Peyer's patch (tissue), 4 donors: Measurements from ENCODE around the gene CRBN.

Experiments used
- CTCF ChIP-seq, 6 experiments: fragments of 450-650 bp in 4 of 6; fragments of 200-600 bp in 2 of 6; sonication (generic) in 1 of 6; IDR thresholded peaks; one replicate each; pipeline ENCODE4 v1.5.1; 2017 to 2019; ENCODE audit warnings: antibody characterized with exemption in 6 of 6, mild to moderate bottlenecking in 3 of 6, moderate library complexity in 1 of 6
- POLR2A ChIP-seq, 2 donors: fragments of 450-650 bp; IDR thresholded peaks; one replicate each; pipeline ENCODE4 v1.5.1; 2017; ENCODE audit warnings: antibody characterized with exemption in 2 of 2, mild to moderate bottlenecking in 2 of 2, moderate library complexity in 2 of 2

DNA sequence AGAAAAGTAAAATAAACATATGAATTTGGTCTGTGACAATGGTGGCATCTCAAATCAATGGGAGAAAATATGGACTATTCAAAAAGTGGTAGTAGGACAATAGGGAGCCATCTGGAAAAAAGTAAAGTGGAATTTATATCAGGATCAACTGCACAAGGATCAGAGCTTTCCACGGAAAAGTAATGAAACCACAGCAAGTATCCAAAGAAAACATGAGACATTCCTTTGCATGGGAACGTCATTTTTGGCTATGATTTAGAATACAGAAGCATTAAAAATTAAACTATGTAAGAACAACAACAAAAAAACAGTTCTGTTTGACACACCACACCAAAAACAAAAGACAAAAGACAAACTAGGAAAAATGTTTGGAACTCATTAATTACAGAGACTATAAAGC lies 18.7 kb downstream of the CRBN start:
- TF ChIP-seq CTCF (IDR thresholded peaks at IDR 0.05), result no peak
- TF ChIP-seq POLR2A (IDR thresholded peaks at IDR 0.05), result no peak
